ENCODE data around the gene GCH1. TPM values are rescaled to one million over a fixed set of nuclear protein-coding genes. Genes with fewer than 3 reads are reported as not detected.
"Not testable (repeated sequence)": the region's sequence is repeated elsewhere in the genome, so short reads cannot be mapped to it uniquely, and the experiment has no call there.

Gene GCH1
- polyA plus RNA-seq, 3 donors, result 55.3 to 68.6 (median 63.3) TPM

DNA sequence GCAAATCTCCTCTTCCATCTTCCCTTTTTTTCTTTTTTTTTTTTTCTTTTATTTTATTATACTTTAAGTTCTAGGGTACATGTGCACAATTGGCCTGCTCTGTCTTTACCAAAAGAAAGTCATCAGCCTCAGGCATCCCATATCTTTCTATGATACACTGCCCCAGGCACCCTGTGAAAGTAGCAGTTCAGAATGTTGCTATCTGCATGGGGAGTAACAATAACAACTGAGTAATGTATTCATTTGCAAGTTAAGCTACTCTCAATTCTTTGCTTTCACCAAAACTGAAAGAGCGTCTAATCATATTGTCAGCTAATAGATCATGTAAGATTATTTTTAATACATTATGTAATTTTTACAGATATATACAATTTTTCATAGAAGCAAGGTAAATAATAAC is 13.5 kb upstream of the GCH1 start:
- Histone ChIP-seq H4K20me1 (ENCODE audit: insufficient read depth, low read length) (no peaks in the 10 kb centered on the region), H3K9ac (ENCODE audit: insufficient read depth, low read length, poor library complexity, severe bottlenecking) (no peak overlapping the region), H3K4me2 (replicated peaks; ENCODE audit: extremely low read depth, low read length, poor library complexity, severe bottlenecking) (no peak overlapping the region), H3K9me3 (replicated peaks in 1 of 2; ENCODE audit: control insufficient read depth in 1 of 2, insufficient read depth in 1 of 2, low read length in 2 of 2) (no peaks in the 10 kb centered on the region), H3K27ac (ENCODE audit: low read depth in 1 of 2, low read length in 2 of 2) (no peak overlapping the region), H3K27me3 (ENCODE audit: control insufficient read depth in 2 of 2, insufficient read depth in 2 of 2, low read length in 2 of 2) (no peaks in the 10 kb centered on the region), H3K4me3 (replicated peaks in 1 of 3; ENCODE audit: low read depth in 2 of 3, low read length in 3 of 3) (no peak overlapping the region), H2AFZ (ENCODE audit: insufficient read depth, low read depth, low read length, poor library complexity, severe bottlenecking) (no peak overlapping the region), H3K36me3 (replicated peaks in 1 of 2; ENCODE audit: control insufficient read depth in 1 of 2, insufficient read depth in 2 of 2, low read length in 2 of 2) (no peaks in the 10 kb centered on the region), H3K4me1 (ENCODE audit: control insufficient read depth in 1 of 2, insufficient read depth in 2 of 2, low read length in 2 of 2) (no peaks in the 10 kb centered on the region), H3K79me2 (ENCODE audit: insufficient read depth, low read length) (no peaks in the 10 kb centered on the region)
- intact Hi-C loops (cut with micrococcal nuclease), result no loop called here
- Mint-ChIP-seq H3K4me3 (no peak overlapping the region), H3K27me3 (ENCODE audit: low read depth in 3 of 3) (peaks cover 0 to 3% (median 2%) of the 10 kb centered on the region in 3 donors), H3K36me3 (no peaks in the 10 kb centered on the region), H3K27ac (no peak overlapping the region), H3K4me1 (no peaks in the 10 kb centered on the region), H3K9me3 (peaks cover 0 to under 1% (median 0%) of the 10 kb centered on the region in 7 donors)
- TF ChIP-seq, protein P1, sequence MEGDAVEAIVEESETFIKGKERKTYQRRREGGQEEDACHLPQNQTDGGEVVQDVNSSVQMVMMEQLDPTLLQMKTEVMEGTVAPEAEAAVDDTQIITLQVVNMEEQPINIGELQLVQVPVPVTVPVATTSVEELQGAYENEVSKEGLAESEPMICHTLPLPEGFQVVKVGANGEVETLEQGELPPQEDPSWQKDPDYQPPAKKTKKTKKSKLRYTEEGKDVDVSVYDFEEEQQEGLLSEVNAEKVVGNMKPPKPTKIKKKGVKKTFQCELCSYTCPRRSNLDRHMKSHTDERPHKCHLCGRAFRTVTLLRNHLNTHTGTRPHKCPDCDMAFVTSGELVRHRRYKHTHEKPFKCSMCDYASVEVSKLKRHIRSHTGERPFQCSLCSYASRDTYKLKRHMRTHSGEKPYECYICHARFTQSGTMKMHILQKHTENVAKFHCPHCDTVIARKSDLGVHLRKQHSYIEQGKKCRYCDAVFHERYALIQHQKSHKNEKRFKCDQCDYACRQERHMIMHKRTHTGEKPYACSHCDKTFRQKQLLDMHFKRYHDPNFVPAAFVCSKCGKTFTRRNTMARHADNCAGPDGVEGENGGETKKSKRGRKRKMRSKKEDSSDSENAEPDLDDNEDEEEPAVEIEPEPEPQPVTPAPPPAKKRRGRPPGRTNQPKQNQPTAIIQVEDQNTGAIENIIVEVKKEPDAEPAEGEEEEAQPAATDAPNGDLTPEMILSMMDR (IDR thresholded peaks at IDR 0.05), result no peak
- DNase-seq, result no peak
- WGBS (ENCODE audit: insufficient coverage), result no CpG with 5 or more reads among the region's 1 CpG

GRCh38 chr14:54909817-54910558 is 7.4 kb upstream of the GCH1 start:
- Histone ChIP-seq H3K4me2 (replicated peaks; ENCODE audit: extremely low read depth, low read length, poor library complexity, severe bottlenecking) (no peak overlapping the region), H3K9ac (ENCODE audit: insufficient read depth, low read length, poor library complexity, severe bottlenecking) (no peak overlapping the region), H3K4me3 (replicated peaks in 1 of 3; ENCODE audit: low read depth in 2 of 3, low read length in 3 of 3) (no peak overlapping the region), H3K27ac (ENCODE audit: low read depth in 1 of 2, low read length in 2 of 2) (no peak overlapping the region), H3K4me1 (ENCODE audit: control insufficient read depth in 1 of 2, insufficient read depth in 2 of 2, low read length in 2 of 2) (peaks cover 16 to 26% of the 10 kb centered on the region in 2 donors), H3K27me3 (ENCODE audit: control insufficient read depth in 2 of 2, insufficient read depth in 2 of 2, low read length in 2 of 2) (no peaks in the 10 kb centered on the region), H4K20me1 (ENCODE audit: insufficient read depth, low read length) (no peaks in the 10 kb centered on the region), H3K36me3 (replicated peaks in 1 of 2; ENCODE audit: control insufficient read depth in 1 of 2, insufficient read depth in 2 of 2, low read length in 2 of 2) (no peaks in the 10 kb centered on the region), H3K79me2 (ENCODE audit: insufficient read depth, low read length) (no peaks in the 10 kb centered on the region), H2AFZ (ENCODE audit: insufficient read depth, low read depth, low read length, poor library complexity, severe bottlenecking) (no peak overlapping the region), H3K9me3 (replicated peaks in 1 of 2; ENCODE audit: control insufficient read depth in 1 of 2, insufficient read depth in 1 of 2, low read length in 2 of 2) (no peaks in the 10 kb centered on the region)
- TF ChIP-seq, protein P1 (IDR thresholded peaks at IDR 0.05), result no peak
- DNase-seq, result no peak
- H3K27me3 Mint-ChIP-seq (ENCODE audit: low read depth in 3 of 3), result peaks cover 0 to 4% (median 0%) of the 10 kb centered on the region in 3 donors
- H3K9me3 Mint-ChIP-seq, result peaks cover 0 to 3% (median 0%) of the 10 kb centered on the region in 7 donors
- H3K27ac Mint-ChIP-seq, result no peak overlapping the region
- peaks cover 29% of the 10 kb centered on the region for H3K4me1 Mint-ChIP-seq
- WGBS (ENCODE audit: insufficient coverage), result no CpG with 5 or more reads among the region's 5 CpGs
- H3K4me3 Mint-ChIP-seq, result no peak overlapping the region
- H3K36me3 Mint-ChIP-seq, result no peaks in the 10 kb centered on the region
- intact Hi-C loops (cut with micrococcal nuclease), result no loop called here

DNA sequence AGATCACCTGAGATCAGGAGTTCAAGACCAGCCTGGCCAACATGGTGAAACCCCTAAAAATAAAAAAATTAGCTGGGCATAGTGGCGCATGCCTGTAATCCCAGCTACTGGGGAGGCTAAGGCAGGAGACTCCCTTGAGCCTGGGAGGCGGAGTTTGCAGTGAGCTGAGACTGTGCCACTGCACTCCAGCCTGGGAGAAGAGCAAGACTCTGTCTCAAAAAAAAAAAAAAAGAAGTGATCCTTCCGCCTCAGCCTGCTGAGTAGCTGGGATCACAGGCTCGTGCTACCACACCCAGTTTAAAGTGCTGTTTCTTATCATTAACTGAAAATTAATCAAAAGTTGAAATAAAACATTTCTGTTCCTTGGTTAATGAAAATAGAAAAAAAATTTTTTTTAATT is 6.3 kb upstream of the GCH1 start:
- H3K4me2 ChIP-seq (replicated peaks; ENCODE audit: extremely low read depth, low read length, poor library complexity, severe bottlenecking); H3K9me3 Mint-ChIP-seq; intact Hi-C loops (cut with micrococcal nuclease); H3K36me3 ChIP-seq (replicated peaks in 1 of 2; ENCODE audit: control insufficient read depth in 1 of 2, insufficient read depth in 2 of 2, low read length in 2 of 2); H2AFZ ChIP-seq (ENCODE audit: insufficient read depth, low read depth, low read length, poor library complexity, severe bottlenecking); H3K4me3 ChIP-seq (replicated peaks in 1 of 3; ENCODE audit: low read depth in 2 of 3, low read length in 3 of 3); H4K20me1 ChIP-seq (ENCODE audit: insufficient read depth, low read length); DNase-seq; H3K27me3 ChIP-seq (ENCODE audit: control insufficient read depth in 2 of 2, insufficient read depth in 2 of 2, low read length in 2 of 2); H3K27ac ChIP-seq (ENCODE audit: low read depth in 1 of 2, low read length in 2 of 2); H3K79me2 ChIP-seq (ENCODE audit: insufficient read depth, low read length); H3K9ac ChIP-seq (ENCODE audit: insufficient read depth, low read length, poor library complexity, severe bottlenecking); H3K36me3 Mint-ChIP-seq; H3K9me3 ChIP-seq (replicated peaks in 1 of 2; ENCODE audit: control insufficient read depth in 1 of 2, insufficient read depth in 1 of 2, low read length in 2 of 2); H3K27me3 Mint-ChIP-seq (ENCODE audit: low read depth in 3 of 3); H3K4me3 Mint-ChIP-seq; H3K27ac Mint-ChIP-seq: not testable (repeated sequence)
- 80% methylated on average over 1 of the region's 4 CpGs for WGBS (ENCODE audit: insufficient coverage)
- H3K4me1 ChIP-seq (ENCODE audit: control insufficient read depth in 1 of 2, insufficient read depth in 2 of 2, low read length in 2 of 2), result peaks cover 20 to 30% of the 10 kb centered on the region in 2 donors
- peaks cover 32% of the 10 kb centered on the region for H3K4me1 Mint-ChIP-seq
